ENCODE data around the gene WDFY2.
"Not testable (repeated sequence)": the region's sequence is repeated elsewhere in the genome, so short reads cannot be mapped to it uniquely, and the experiment has no call there.

The WDFY2 gene

DNA sequence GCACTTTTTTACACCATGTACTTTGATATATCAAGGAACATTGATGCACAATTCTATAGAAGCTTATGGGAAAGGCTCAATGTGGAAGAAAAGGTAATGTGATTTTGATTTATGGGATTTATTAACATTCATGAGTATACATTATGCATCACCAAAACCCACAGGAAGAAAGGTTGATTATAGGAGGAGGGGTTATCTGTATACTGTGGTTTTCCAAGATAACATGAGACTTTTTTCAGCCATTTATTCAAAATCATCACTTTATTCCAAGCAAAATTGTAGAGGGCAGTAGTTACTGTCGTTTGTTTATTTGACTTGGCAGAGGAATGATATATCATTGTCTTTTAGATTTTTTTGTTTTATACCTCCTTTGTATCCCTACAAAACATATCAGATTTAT lies 54.9 kb downstream of the WDFY2 start:
- H3K27me3 Mint-ChIP-seq (ENCODE audit: low read depth) = peaks cover 4% of the 10 kb centered on the region
- H3K4me3 Mint-ChIP-seq = no peak overlapping the region
- H3K9me3 Mint-ChIP-seq = no peaks in the 10 kb centered on the region
- TF ChIP-seq, protein P1, sequence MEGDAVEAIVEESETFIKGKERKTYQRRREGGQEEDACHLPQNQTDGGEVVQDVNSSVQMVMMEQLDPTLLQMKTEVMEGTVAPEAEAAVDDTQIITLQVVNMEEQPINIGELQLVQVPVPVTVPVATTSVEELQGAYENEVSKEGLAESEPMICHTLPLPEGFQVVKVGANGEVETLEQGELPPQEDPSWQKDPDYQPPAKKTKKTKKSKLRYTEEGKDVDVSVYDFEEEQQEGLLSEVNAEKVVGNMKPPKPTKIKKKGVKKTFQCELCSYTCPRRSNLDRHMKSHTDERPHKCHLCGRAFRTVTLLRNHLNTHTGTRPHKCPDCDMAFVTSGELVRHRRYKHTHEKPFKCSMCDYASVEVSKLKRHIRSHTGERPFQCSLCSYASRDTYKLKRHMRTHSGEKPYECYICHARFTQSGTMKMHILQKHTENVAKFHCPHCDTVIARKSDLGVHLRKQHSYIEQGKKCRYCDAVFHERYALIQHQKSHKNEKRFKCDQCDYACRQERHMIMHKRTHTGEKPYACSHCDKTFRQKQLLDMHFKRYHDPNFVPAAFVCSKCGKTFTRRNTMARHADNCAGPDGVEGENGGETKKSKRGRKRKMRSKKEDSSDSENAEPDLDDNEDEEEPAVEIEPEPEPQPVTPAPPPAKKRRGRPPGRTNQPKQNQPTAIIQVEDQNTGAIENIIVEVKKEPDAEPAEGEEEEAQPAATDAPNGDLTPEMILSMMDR (IDR thresholded peaks at IDR 0.05; ENCODE audit: unreplicated experiment in 3 of 3) = no peak
- H3K27ac Mint-ChIP-seq = no peak overlapping the region
- H3K36me3 Mint-ChIP-seq (ENCODE audit: low read depth) = no peaks in the 10 kb centered on the region
- H3K4me1 Mint-ChIP-seq = peaks cover 28% of the 10 kb centered on the region

DNA sequence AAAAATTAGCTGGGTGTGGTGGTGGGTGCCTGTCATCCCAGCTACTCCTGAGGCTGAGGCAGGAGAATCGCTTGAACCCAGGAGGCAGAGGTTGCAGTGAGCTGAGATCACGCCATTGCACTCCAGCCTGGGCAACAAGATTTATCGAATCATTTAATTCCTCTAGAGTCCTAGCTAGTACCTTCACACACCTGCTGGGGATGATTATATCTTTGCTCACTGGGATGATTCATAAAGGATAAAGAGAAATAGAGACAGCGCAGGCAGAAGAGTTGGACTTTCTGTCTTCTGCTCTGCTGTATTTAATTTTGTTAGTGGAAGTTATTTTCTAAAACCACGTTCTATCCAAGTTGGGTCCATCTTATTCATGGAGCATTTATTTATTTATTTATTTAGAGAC lies 56.4 kb downstream of the WDFY2 start:
- H3K36me3 Mint-ChIP-seq (ENCODE audit: low read depth); H3K27ac Mint-ChIP-seq; H3K27me3 Mint-ChIP-seq (ENCODE audit: low read depth); H3K9me3 Mint-ChIP-seq; H3K4me3 Mint-ChIP-seq: not testable (repeated sequence)
- H3K4me1 Mint-ChIP-seq = peaks cover 36% of the 10 kb centered on the region

DNA sequence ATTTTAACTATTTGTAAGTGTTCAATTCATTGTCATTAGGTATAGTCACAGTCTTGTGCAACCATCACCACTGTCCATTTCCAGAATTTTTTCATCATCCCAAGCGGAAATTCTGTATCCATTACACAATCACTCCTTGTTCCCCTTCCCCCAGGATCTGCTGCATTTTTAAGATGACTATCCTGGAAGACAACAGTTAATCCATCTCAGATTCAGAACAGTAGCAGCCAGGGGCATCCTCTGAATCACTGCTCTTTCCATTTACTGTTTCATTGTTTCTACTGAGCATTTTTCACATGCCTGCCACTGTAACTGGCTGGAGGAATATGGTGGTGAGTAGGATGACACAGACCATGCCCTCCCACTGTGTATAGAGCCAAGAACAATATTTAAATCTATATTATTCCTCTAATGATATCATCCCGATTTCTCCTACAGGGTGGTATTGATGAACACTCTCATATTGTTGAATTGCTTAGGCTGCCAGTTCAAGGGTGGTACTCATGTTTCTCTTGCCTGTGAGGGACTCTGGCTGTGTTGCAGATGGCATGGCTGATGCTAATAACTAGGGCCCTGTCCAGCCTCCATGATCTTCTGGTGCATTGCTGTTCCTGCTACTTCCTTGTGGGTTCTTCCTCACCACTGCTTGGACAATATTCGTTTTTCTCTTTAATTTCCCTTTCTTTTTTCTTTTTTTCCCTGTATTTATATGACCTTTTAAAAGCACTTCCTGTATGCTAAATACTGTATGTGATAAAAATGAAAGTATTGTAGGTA lies 59.0 kb downstream of the WDFY2 start:
- H3K27me3 Mint-ChIP-seq (ENCODE audit: low read depth) = no peaks in the 10 kb centered on the region
- H3K4me3 Mint-ChIP-seq = no peak overlapping the region
- peak overlapping the region; percentile 5 to 35 (median 18) for H3K27ac Mint-ChIP-seq
- no peaks in the 10 kb centered on the region for H3K9me3 Mint-ChIP-seq
- TF ChIP-seq, protein P1 (IDR thresholded peaks at IDR 0.05; ENCODE audit: unreplicated experiment in 3 of 3) = no peak
- H3K36me3 Mint-ChIP-seq (ENCODE audit: low read depth) = no peaks in the 10 kb centered on the region
- peaks cover 29% of the 10 kb centered on the region for H3K4me1 Mint-ChIP-seq

DNA sequence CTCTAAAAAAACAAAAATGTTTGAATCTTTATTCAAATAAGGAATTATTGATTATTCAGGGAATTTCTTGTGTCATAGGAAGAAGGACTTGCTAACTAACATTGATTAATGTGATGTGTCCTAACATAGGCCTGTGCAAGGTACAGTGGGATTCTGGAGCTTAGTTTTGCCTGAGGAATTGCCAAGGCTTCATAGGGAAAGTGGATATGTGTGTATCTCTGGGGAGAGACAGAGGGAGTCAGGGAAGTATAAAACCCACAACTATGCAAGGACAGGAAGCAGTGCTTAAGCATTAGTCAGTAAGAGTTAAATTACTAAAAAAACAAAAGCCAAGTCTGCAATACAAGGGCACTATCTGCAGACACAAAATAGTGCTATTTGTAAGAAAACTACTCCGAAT lies 59.6 kb downstream of the WDFY2 start:
- TF ChIP-seq, protein P1 (IDR thresholded peaks at IDR 0.05; ENCODE audit: unreplicated experiment in 3 of 3) = no peak
- Mint-ChIP-seq H3K4me1 (peaks cover 25% of the 10 kb centered on the region), H3K27ac (peak overlapping the region; percentile 5 to 35 (median 18)), H3K36me3 (ENCODE audit: low read depth) (no peaks in the 10 kb centered on the region), H3K27me3 (ENCODE audit: low read depth) (no peaks in the 10 kb centered on the region), H3K9me3 (no peaks in the 10 kb centered on the region), H3K4me3 (no peak overlapping the region)

DNA sequence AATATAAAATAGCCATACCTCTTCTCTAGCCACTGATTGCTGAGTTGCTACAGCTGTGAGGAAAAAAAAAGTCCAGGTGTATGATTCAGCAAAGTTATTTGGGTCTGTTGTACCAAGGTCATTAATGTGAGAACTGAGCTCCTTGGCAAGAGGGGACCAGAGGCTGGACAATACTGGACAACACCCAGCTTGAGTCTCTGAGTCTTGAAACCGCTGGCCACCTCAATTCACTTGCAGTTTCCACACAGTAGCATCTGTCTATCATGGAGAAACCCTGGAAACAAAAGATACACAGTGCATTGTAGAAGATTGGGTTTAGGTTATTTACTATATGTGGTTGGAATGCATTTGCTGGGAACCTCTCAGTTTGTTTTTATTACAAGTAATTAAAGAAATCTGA lies 60.4 kb downstream of the WDFY2 start:
- no peak overlapping the region for H3K4me3 Mint-ChIP-seq

DNA sequence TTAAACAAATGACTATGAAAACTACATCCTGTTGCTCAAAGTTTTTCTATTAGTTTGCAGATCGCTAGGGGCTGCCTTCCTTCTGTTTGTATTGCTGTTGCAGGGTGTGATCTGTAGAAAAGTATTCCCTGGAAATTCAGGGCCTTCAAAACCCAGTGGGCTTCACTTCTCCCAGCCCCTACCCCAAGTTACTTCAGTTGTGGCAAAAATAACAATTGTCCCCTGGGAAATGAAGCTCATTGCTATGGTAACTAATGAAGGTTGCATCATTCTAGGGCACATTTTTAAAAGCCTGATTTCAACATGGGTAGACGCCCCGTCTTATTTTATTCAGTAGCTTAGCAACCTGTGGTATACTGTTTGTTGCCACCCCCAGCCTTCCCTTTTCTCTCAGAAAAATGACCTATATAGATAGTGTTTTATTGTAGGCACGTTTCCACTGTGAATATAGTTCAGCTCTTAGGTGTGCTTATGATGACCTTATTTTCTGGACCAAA lies 60.9 kb downstream of the WDFY2 start:
- Mint-ChIP-seq H3K4me3 (no peak overlapping the region), H3K9me3 (no peaks in the 10 kb centered on the region), H3K4me1 (peaks cover 21% of the 10 kb centered on the region), H3K36me3 (ENCODE audit: low read depth) (no peaks in the 10 kb centered on the region), H3K27me3 (ENCODE audit: low read depth) (no peaks in the 10 kb centered on the region), H3K27ac (peak overlapping the region in 1 of 3 experiments; percentile 67)
- TF ChIP-seq, protein P1 (IDR thresholded peaks at IDR 0.05; ENCODE audit: unreplicated experiment in 3 of 3) = no peak

More for the DNA sequence above, 60.4 kb downstream of the WDFY2 start:
- no peaks in the 10 kb centered on the region for H3K9me3 Mint-ChIP-seq
- H3K36me3 Mint-ChIP-seq (ENCODE audit: low read depth) = no peaks in the 10 kb centered on the region
- H3K4me1 Mint-ChIP-seq = peaks cover 21% of the 10 kb centered on the region
- TF ChIP-seq, protein P1 (IDR thresholded peaks at IDR 0.05; ENCODE audit: unreplicated experiment in 3 of 3) = no peak
- no peaks in the 10 kb centered on the region for H3K27me3 Mint-ChIP-seq (ENCODE audit: low read depth)
- H3K27ac Mint-ChIP-seq = peak overlapping the region in 1 of 3 experiments; percentile 67

Measured in nephron (organoid).